Neuronal stem cell (in vitro differentiated cells): Measurements from ENCODE around the gene PTPRD.

Experiments used
- DNase-seq: peaks from one replicate; pipeline ENCODE4 v3.0.0-alpha.2; 2013; ENCODE audit warnings: low spot score
- H2AFZ ChIP-seq: one replicate; pipeline ENCODE4 v1.6.1; 2013; ENCODE audit warnings: mild to moderate bottlenecking, low read length, inconsistent platforms
- H2AK5ac ChIP-seq: 2 replicates; pipeline ENCODE4 v1.6.1; 2013; ENCODE audit warnings: low read depth, mild to moderate bottlenecking, inconsistent platforms, low read length, moderate library complexity, mixed read lengths
- H2BK120ac ChIP-seq: 2 replicates; pipeline ENCODE4 v1.6.1; 2013; ENCODE audit warnings: low read depth, mild to moderate bottlenecking, inconsistent platforms, low read length, moderate library complexity, mixed read lengths
- H2BK12ac ChIP-seq: one replicate; pipeline ENCODE4 v1.6.1; 2013; ENCODE audit warnings: low read length, inconsistent platforms
- H2BK15ac ChIP-seq: 2 replicates; pipeline ENCODE4 v1.6.1; 2013; ENCODE audit warnings: mild to moderate bottlenecking, low read length, inconsistent platforms, mixed read lengths
- H2BK5ac ChIP-seq: one replicate; pipeline ENCODE4 v1.6.1; 2013; ENCODE audit warnings: inconsistent platforms, mild to moderate bottlenecking, low read length, moderate library complexity
- H3K14ac ChIP-seq: one replicate; pipeline ENCODE4 v1.6.1; 2013; ENCODE audit warnings: low read length, inconsistent platforms
- H3K18ac ChIP-seq: 2 replicates; pipeline ENCODE4 v1.6.1; 2013; ENCODE audit warnings: low read length, inconsistent platforms
- H3K23ac ChIP-seq: 2 replicates; pipeline ENCODE4 v1.6.1; 2013; ENCODE audit warnings: low read depth, mild to moderate bottlenecking, mixed read lengths, low read length, inconsistent platforms; ENCODE audit not compliant: poor library complexity
- H3K27ac ChIP-seq: replicated peaks from 3 replicates; pipeline ENCODE4 v1.5.1; 2013; ENCODE audit warnings: low read length, inconsistent platforms
- H3K27me3 ChIP-seq, 3 experiments: 2 replicates each; pipeline ENCODE4 v1.6.1; 2013; ENCODE audit warnings: low read length in 3 of 3, mild to moderate bottlenecking in 2 of 3, inconsistent platforms in 1 of 3, low read depth in 1 of 3, mixed read lengths in 1 of 3, moderate library complexity in 1 of 3; ENCODE audit not compliant: control insufficient read depth in 3 of 3, insufficient read depth in 3 of 3
- H3K36me3 ChIP-seq, 2 donors: replicated peaks in 1 of 2; 2 replicates each; pipeline ENCODE4 v1.6.1; 2013; ENCODE audit warnings: low read length in 2 of 2; ENCODE audit not compliant: control insufficient read depth in 2 of 2, insufficient read depth in 2 of 2
- H3K4ac ChIP-seq: 2 replicates; pipeline ENCODE4 v1.6.1; 2013; ENCODE audit warnings: inconsistent platforms, mild to moderate bottlenecking, low read length, moderate library complexity
- H3K4me1 ChIP-seq, 2 donors: 1 replicate in 1 of 2; 2 replicates in 1 of 2; pipeline ENCODE4 v1.6.1; 2013; ENCODE audit warnings: low read length in 2 of 2, low read depth in 1 of 2; ENCODE audit not compliant: control insufficient read depth in 2 of 2, insufficient read depth in 1 of 2
- H3K4me2 ChIP-seq: one replicate; pipeline ENCODE4 v1.6.1; 2013; ENCODE audit warnings: mild to moderate bottlenecking, low read length, inconsistent platforms; ENCODE audit not compliant: insufficient read depth, poor library complexity, severe bottlenecking
- H3K4me3 ChIP-seq, 2 donors: 2 replicates each; pipeline ENCODE4 v1.5.1; 2013; ENCODE audit warnings: low read length in 2 of 2, mild to moderate bottlenecking in 2 of 2, inconsistent platforms in 1 of 2, moderate library complexity in 1 of 2
- H3K79me1 ChIP-seq: one replicate; pipeline ENCODE4 v1.6.1; 2013; ENCODE audit warnings: low read depth, mild to moderate bottlenecking, inconsistent platforms, low read length, moderate library complexity
- H3K9ac ChIP-seq: one replicate; pipeline ENCODE4 v1.6.1; 2013; ENCODE audit warnings: mild to moderate bottlenecking, low read depth, low read length, inconsistent platforms; ENCODE audit not compliant: poor library complexity
- H3K9me3 ChIP-seq, 2 donors: replicated peaks in 1 of 2; 2 replicates each; pipeline versions ENCODE3 to v1.6.1; 2013; ENCODE audit warnings: low read length in 2 of 2, mild to moderate bottlenecking in 2 of 2, inconsistent platforms in 1 of 2, low read depth in 1 of 2, mixed read lengths in 1 of 2, moderate library complexity in 1 of 2; ENCODE audit not compliant: control insufficient read depth in 2 of 2, insufficient read depth in 1 of 2
- H4K8ac ChIP-seq: one replicate; pipeline ENCODE4 v1.6.1; 2013; ENCODE audit warnings: low read depth, mild to moderate bottlenecking, inconsistent platforms, low read length, moderate library complexity
- H4K91ac ChIP-seq: one replicate; pipeline ENCODE4 v1.6.1; 2013; ENCODE audit warnings: low read length, low read depth, mild to moderate bottlenecking, inconsistent platforms; ENCODE audit not compliant: poor library complexity
- whole genome bisulfite sequencing, 2 donors: extraction: QIAGEN DNeasy Blood & Tissue Kit; methylation state at CpG; one replicate each; pipeline ENCODE4 v1.1.7; 2013; ENCODE audit warnings: missing lambda C conversion rate in 2 of 2, mixed read lengths in 1 of 2; ENCODE audit not compliant: insufficient read length in 2 of 2, insufficient replicate concordance in 1 of 2; ENCODE audit errors: extremely low coverage in 2 of 2; 5-methylcytosine and 5-hydroxymethylcytosine counted together

Gene PTPRD

DNA sequence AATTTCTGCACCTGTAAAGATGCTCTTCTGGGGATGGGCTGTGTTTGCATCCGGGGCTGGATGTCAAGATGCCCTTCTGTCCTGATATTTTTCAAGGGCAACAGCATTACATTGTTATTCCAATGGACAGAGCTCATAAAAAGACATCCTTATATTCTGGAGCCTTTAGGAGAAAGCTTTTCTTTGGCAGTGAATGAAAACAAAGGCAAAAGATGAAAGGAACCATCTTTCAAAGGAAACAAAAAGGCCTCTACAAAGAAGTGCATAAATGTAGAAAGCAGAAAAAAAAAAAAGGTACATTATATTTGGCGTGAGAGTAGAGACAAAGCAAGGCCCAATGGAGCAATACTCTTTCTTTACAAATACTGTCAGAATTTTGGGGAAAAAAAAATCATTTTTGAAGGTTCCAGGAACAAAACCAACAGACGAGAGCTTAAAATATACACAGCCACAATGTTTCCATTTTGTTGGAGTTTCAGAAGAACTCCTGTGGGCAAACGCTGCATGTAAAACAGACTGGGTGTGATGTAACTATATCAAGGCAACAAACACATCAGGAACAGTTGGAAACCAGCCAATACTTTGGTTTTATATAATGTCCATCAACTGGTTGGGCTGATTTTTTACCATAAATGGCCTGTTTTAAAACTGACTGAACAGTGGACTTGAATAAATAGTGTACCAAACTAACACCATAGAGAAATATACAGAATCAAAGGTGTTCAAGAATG is 1927.7 kb downstream of the PTPRD start:
- H3K36me3 ChIP-seq = no peaks in the 10 kb centered on the region
- H4K8ac ChIP-seq = no peak overlapping the region
- H3K9ac ChIP-seq = no peak overlapping the region
- H2AFZ ChIP-seq = no peak overlapping the region
- no peak overlapping the region for H2BK15ac ChIP-seq
- no peak overlapping the region for H2BK12ac ChIP-seq
- no peak for DNase-seq
- H2BK5ac ChIP-seq = no peak overlapping the region
- H3K23ac ChIP-seq = no peak overlapping the region
- no peak overlapping the region for H4K91ac ChIP-seq
- H3K4me2 ChIP-seq = no peak overlapping the region
- no peak overlapping the region for H3K4ac ChIP-seq
- no peak overlapping the region for H3K27ac ChIP-seq
- WGBS, 2 donors = no CpG with 5 or more reads among the region's 4 CpGs
- H2BK120ac ChIP-seq = no peak overlapping the region
- H3K9me3 ChIP-seq = peaks cover 4 to 9% of the 10 kb centered on the region in 2 donors
- H2AK5ac ChIP-seq = no peak overlapping the region
- H3K4me1 ChIP-seq = peaks cover 2 to 37% of the 10 kb centered on the region in 2 donors
- no peaks in the 10 kb centered on the region for H3K27me3 ChIP-seq
- H3K14ac ChIP-seq = no peak overlapping the region
- H3K18ac ChIP-seq = no peak overlapping the region
- no peak overlapping the region for H3K4me3 ChIP-seq
- H3K79me1 ChIP-seq = no peaks in the 10 kb centered on the region

DNA sequence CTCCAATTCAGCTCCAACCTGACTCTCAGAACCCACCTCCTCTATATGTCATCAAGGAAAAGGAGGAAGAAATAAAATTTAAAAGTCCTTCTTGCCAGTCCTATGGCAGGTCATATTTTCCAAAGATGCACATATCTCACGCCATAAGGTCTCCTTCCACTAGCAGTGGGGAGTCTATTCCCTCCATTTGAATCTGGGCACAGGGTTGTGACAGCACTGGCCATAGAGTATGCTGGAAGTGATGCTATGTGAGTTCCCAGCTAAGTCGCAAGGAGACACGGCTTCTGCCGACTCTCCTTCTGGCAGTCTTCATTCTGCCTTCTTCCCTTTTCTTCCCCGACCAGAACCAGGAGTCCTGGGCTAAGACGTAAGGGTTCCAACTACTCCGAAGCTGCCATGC is 1929.3 kb downstream of the PTPRD start:
- Histone ChIP-seq H2AK5ac (no peak overlapping the region), H2BK12ac (no peak overlapping the region), H3K9me3 (peaks cover 0 to 2% of the 10 kb centered on the region in 2 donors), H3K18ac (no peak overlapping the region), H3K14ac (no peak overlapping the region), H3K4me3 (no peak overlapping the region), H4K8ac (no peak overlapping the region), H3K27me3 (no peaks in the 10 kb centered on the region), H2AFZ (no peak overlapping the region), H2BK120ac (no peak overlapping the region), H3K4me1 (peaks cover 2 to 50% of the 10 kb centered on the region in 2 donors), H3K36me3 (no peaks in the 10 kb centered on the region), H3K4ac (no peak overlapping the region), H3K4me2 (no peak overlapping the region), H4K91ac (no peak overlapping the region), H3K79me1 (no peaks in the 10 kb centered on the region), H3K27ac (no peak overlapping the region), H3K9ac (no peak overlapping the region), H3K23ac (no peak overlapping the region), H2BK5ac (no peak overlapping the region), H2BK15ac (no peak overlapping the region)
- DNase-seq = no peak
- WGBS, 2 donors = no CpG with 5 or more reads among the region's 7 CpGs

DNA sequence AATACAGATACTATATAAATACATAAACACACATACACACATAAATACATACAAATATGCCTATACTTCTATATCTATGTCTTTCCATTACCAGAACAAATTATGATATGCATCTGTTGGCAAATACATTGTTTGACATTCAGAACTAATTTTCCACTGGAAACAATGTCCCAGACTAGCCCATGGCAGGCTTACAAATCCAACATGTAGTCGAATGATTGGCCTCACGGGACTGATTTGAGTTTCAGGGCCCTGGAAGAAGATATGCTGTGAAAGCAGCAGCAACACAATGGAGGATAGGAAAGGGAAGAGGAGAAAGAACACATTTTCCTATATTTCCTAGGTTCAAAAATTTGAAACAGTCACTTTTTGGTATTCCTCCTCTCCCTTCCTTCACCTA is 1932.1 kb downstream of the PTPRD start:
- no peak overlapping the region for H2BK5ac ChIP-seq
- H3K79me1 ChIP-seq = no peaks in the 10 kb centered on the region
- H4K91ac ChIP-seq = no peak overlapping the region
- H2BK12ac ChIP-seq = no peak overlapping the region
- no peak overlapping the region for H3K27ac ChIP-seq
- DNase-seq = no peak
- no peaks in the 10 kb centered on the region for H3K36me3 ChIP-seq
- H3K4me2 ChIP-seq = no peak overlapping the region
- no peak overlapping the region for H4K8ac ChIP-seq
- H3K23ac ChIP-seq = no peak overlapping the region
- H3K4me3 ChIP-seq = no peak overlapping the region
- peaks cover 2 to 56% of the 10 kb centered on the region in 2 donors for H3K4me1 ChIP-seq
- no peaks in the 10 kb centered on the region for H3K27me3 ChIP-seq
- no peak overlapping the region for H3K18ac ChIP-seq
- no peak overlapping the region for H3K4ac ChIP-seq
- no CpG with 5 or more reads among the region's 2 CpGs for WGBS, 2 donors
- H3K14ac ChIP-seq = no peak overlapping the region
- H3K9me3 ChIP-seq = no peaks in the 10 kb centered on the region
- H3K9ac ChIP-seq = no peak overlapping the region
- no peak overlapping the region for H2BK120ac ChIP-seq
- no peak overlapping the region for H2BK15ac ChIP-seq
- peak overlapping the region; percentile 40 for H2AK5ac ChIP-seq
- no peak overlapping the region for H2AFZ ChIP-seq

DNA sequence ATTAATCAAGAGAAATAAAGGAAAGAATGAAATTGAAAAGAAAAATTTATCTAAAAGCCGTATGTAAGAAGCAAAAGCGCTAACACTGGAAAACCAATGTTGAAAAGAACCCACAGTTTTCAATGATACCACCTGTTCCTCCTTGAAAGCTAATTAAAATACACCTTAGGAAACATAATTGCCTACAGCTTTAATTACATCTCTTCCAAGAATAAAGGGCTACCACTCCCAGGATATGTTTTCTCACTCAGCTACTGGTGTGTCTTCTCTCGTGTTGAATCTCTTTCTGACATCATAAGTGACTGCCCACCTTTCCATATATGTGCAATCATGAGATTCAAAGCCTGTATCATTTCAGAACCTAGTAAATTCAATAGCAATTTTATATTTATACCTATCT is 1932.6 kb downstream of the PTPRD start:
- Histone ChIP-seq H2BK120ac (no peak overlapping the region), H3K4ac (no peak overlapping the region), H3K9ac (no peak overlapping the region), H3K27ac (no peak overlapping the region), H3K4me3 (no peak overlapping the region), H3K79me1 (peaks cover 2% of the 10 kb centered on the region), H3K9me3 (no peaks in the 10 kb centered on the region), H3K36me3 (no peaks in the 10 kb centered on the region), H4K91ac (no peak overlapping the region), H3K14ac (no peak overlapping the region), H2BK15ac (no peak overlapping the region), H2AK5ac (no peak overlapping the region), H3K18ac (no peak overlapping the region), H2BK12ac (no peak overlapping the region), H2BK5ac (no peak overlapping the region), H3K4me2 (no peak overlapping the region), H2AFZ (no peak overlapping the region), H3K27me3 (no peaks in the 10 kb centered on the region), H3K4me1 (peaks cover 2 to 52% of the 10 kb centered on the region in 2 donors), H4K8ac (no peak overlapping the region), H3K23ac (no peak overlapping the region)
- WGBS, 2 donors = no CpG with 5 or more reads among the region's 3 CpGs
- no peak for DNase-seq
